Sigmoid colon (tissue), 4 donors: Measurements from ENCODE around the gene ASXL1.

ENCODE experiments used
- EP300 ChIP-seq, 4 donors: sonication (generic); formaldehyde crosslinking; IDR thresholded peaks; one replicate each; pipeline ENCODE4 v1.6.1; 2017; ENCODE audit warnings: antibody characterized with exemption in 4 of 4
- POLR2A ChIP-seq, 2 donors: fragments of 450-650 bp; IDR thresholded peaks; one replicate each; pipeline ENCODE4 v1.6.1; 2016; ENCODE audit warnings: antibody characterized with exemption in 2 of 2, mild to moderate bottlenecking in 2 of 2, moderate library complexity in 2 of 2
- TF ChIP-seq, protein P1 (sequence below), 4 experiments: fragments of 450-650 bp in 3 of 4; fragments of 200-600 bp in 1 of 4; IDR thresholded peaks; one replicate each; pipeline ENCODE4 v1.5.1; 2016 to 2019; ENCODE audit warnings: antibody characterized with exemption in 4 of 4, mild to moderate bottlenecking in 3 of 4, moderate library complexity in 2 of 4

GRCh38 chr20:32488066-32488838 is 130.1 kb downstream of the ASXL1 start:
- TF ChIP-seq POLR2A (IDR thresholded peaks at IDR 0.05) (no peak), EP300 (IDR thresholded peaks at IDR 0.05) (no peak)
- TF ChIP-seq, protein P1, sequence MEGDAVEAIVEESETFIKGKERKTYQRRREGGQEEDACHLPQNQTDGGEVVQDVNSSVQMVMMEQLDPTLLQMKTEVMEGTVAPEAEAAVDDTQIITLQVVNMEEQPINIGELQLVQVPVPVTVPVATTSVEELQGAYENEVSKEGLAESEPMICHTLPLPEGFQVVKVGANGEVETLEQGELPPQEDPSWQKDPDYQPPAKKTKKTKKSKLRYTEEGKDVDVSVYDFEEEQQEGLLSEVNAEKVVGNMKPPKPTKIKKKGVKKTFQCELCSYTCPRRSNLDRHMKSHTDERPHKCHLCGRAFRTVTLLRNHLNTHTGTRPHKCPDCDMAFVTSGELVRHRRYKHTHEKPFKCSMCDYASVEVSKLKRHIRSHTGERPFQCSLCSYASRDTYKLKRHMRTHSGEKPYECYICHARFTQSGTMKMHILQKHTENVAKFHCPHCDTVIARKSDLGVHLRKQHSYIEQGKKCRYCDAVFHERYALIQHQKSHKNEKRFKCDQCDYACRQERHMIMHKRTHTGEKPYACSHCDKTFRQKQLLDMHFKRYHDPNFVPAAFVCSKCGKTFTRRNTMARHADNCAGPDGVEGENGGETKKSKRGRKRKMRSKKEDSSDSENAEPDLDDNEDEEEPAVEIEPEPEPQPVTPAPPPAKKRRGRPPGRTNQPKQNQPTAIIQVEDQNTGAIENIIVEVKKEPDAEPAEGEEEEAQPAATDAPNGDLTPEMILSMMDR (IDR thresholded peaks at IDR 0.05), result no peak
